ENCODE data around the gene CCDC170. TPM values are rescaled to one million over a fixed set of nuclear protein-coding genes. Genes with fewer than 3 reads are reported as not detected.

Gene CCDC170
- total and polyA plus RNA-seq, 3 donors from 2014 or later: 3.1 to 9.5 (median 3.3) TPM

GRCh38 chr6:151609146-151609902 is 115.5 kb downstream of the CCDC170 start:
- no peaks in the 10 kb centered on the region for H3K9me3 ChIP-seq
- peak; percentile 53 for DNase-seq
- 41 to 42% methylated on average over 4 of the region's 4 CpGs for WGBS, 2 donors
- no peaks in the 10 kb centered on the region for H3K36me3 ChIP-seq (ENCODE audit: low read depth, missing control alignments)
- no peak overlapping the region for H3K4me3 ChIP-seq
- no peak for TF ChIP-seq POLR2A (IDR thresholded peaks at IDR 0.05)
- no peak for TF ChIP-seq CTCF (IDR thresholded peaks at IDR 0.05)
- H3K27me3 ChIP-seq: no peaks in the 10 kb centered on the region
- H3K27ac ChIP-seq: no peak overlapping the region
- intact Hi-C loops (cut with DNase I; ENCODE audit: low total_unique reads): no loop called here
- H3K4me1 ChIP-seq: no peaks in the 10 kb centered on the region

GRCh38 chr6:151610326-151610725 is 116.5 kb downstream of the CCDC170 start:
- no peaks in the 10 kb centered on the region for H3K36me3 ChIP-seq (ENCODE audit: low read depth, missing control alignments)
- no peak for TF ChIP-seq CTCF (IDR thresholded peaks at IDR 0.05)
- no peak for TF ChIP-seq POLR2A (IDR thresholded peaks at IDR 0.05)
- intact Hi-C loops (cut with DNase I; ENCODE audit: low total_unique reads): no loop called here
- H3K4me3 ChIP-seq: no peak overlapping the region
- no peaks in the 10 kb centered on the region for H3K4me1 ChIP-seq
- H3K9me3 ChIP-seq: no peaks in the 10 kb centered on the region
- H3K27ac ChIP-seq: no peak overlapping the region
- DNase-seq: no peak
- H3K27me3 ChIP-seq: no peaks in the 10 kb centered on the region
- WGBS, 2 donors: 24 to 35% methylated on average over 1 of the region's 1 CpG

DNA sequence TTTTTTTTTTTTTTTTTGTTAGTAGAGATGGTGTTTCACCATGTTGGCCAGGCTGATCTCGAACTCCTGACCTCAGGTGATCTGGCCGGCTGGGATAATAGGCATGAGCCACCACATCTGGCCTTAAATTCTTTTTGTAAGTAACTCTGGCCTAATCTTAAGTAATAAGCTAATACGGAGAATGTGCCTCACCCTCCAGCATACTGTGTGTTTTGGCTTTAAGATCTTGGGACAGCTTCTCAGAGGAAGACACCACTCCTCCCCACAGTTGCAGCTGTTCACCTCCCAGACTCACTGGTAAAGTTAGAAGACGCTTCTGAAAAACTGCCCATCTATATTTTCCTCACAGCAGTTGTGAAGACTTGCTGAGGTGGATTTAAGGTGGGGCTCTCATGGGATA is 120.8 kb downstream of the CCDC170 start:
- no peak overlapping the region for H3K27ac ChIP-seq

GRCh38 chr6:151616091-151616513 is 122.3 kb downstream of the CCDC170 start:
- H3K9me3 ChIP-seq: no peaks in the 10 kb centered on the region
- no peaks in the 10 kb centered on the region for H3K36me3 ChIP-seq (ENCODE audit: low read depth, missing control alignments)
- intact Hi-C loops (cut with DNase I; ENCODE audit: low total_unique reads): no loop called here
- H3K4me1 ChIP-seq: no peaks in the 10 kb centered on the region
- 59 to 60% methylated on average over 5 of the region's 5 CpGs for WGBS, 2 donors
- H3K27ac ChIP-seq: no peak overlapping the region
- no peak for DNase-seq
- no peak for TF ChIP-seq CTCF (IDR thresholded peaks at IDR 0.05)
- TF ChIP-seq POLR2A (IDR thresholded peaks at IDR 0.05): no peak
- no peak overlapping the region for H3K4me3 ChIP-seq
- H3K27me3 ChIP-seq: no peaks in the 10 kb centered on the region

More for the DNA sequence above, 120.8 kb downstream of the CCDC170 start:
- DNase-seq: no peak
- Histone ChIP-seq H3K4me1 (no peaks in the 10 kb centered on the region), H3K27me3 (no peaks in the 10 kb centered on the region), H3K9me3 (no peaks in the 10 kb centered on the region), H3K4me3 (no peak overlapping the region), H3K36me3 (ENCODE audit: low read depth, missing control alignments) (no peaks in the 10 kb centered on the region)
- intact Hi-C loops (cut with DNase I; ENCODE audit: low total_unique reads): no loop called here
- WGBS, 2 donors: 67% methylated on average over 4 of the region's 4 CpGs
- TF ChIP-seq CTCF (IDR thresholded peaks at IDR 0.05) (no peak), POLR2A (IDR thresholded peaks at IDR 0.05) (no peak)

GRCh38 chr6:151616600-151616999 is 122.8 kb downstream of the CCDC170 start:
- Histone ChIP-seq H3K4me3 (no peak overlapping the region), H3K36me3 (ENCODE audit: low read depth, missing control alignments) (no peaks in the 10 kb centered on the region), H3K4me1 (no peaks in the 10 kb centered on the region), H3K27me3 (no peaks in the 10 kb centered on the region), H3K9me3 (no peaks in the 10 kb centered on the region), H3K27ac (no peak overlapping the region)
- intact Hi-C loops (cut with DNase I; ENCODE audit: low total_unique reads): no loop called here
- DNase-seq: no peak
- TF ChIP-seq CTCF (IDR thresholded peaks at IDR 0.05): no peak
- no peak for TF ChIP-seq POLR2A (IDR thresholded peaks at IDR 0.05)
- WGBS, 2 donors: 77 to 81% methylated on average over 2 of the region's 2 CpGs
